ENCODE results near the gene AFAP1L2.

GRCh38 chr10:114436941-114437340 lies 32.6 kb upstream of the AFAP1L2 start:
- TF ChIP-seq CTCF (IDR thresholded peaks at IDR 0.05; ENCODE audit: low read depth, low read length, poor library complexity, severe bottlenecking), result no peak
- TF ChIP-seq EZH2phosphoT487 (IDR thresholded peaks at IDR 0.05; ENCODE audit: borderline replicate concordance, low read length), result no peak
